HG02610 (cell line): ENCODE results near the gene CCR7.

ENCODE experiments used
- ATAC-seq: cut with Tn5 transposase; IDR thresholded peaks from one replicate; pipeline ENCODE4 v1.9.1; 2021; ENCODE audit warnings: mild to moderate bottlenecking, moderate library complexity; ENCODE audit not compliant: unreplicated experiment

The CCR7 gene

GRCh38 chr17:40538936-40539705 lies 26.2 kb downstream of the CCR7 start:
- ATAC-seq: no peak

- no peak for ATAC-seq
These were observed 27.0 kb downstream of the CCR7 start for GRCh38 chr17:40538019-40538935.

- ATAC-seq: no peak
These were observed 28.7 kb downstream of the CCR7 start for GRCh38 chr17:40536295-40537171.

- no peak for ATAC-seq
These were observed 29.4 kb downstream of the CCR7 start for GRCh38 chr17:40535924-40536294.

- ATAC-seq: no peak
These were observed 29.8 kb downstream of the CCR7 start for GRCh38 chr17:40535438-40535837.

GRCh38 chr17:40534371-40535189 lies 30.7 kb downstream of the CCR7 start:
- no peak for ATAC-seq

- no peak for ATAC-seq
These were observed 31.4 kb downstream of the CCR7 start for GRCh38 chr17:40533896-40534295.

- no peak for ATAC-seq
These were observed 32.6 kb downstream of the CCR7 start for GRCh38 chr17:40532520-40533253.

- peak; percentile 67 for ATAC-seq
These were observed 34.0 kb downstream of the CCR7 start for GRCh38 chr17:40531051-40531991.

GRCh38 chr17:40530531-40530994 lies 34.7 kb downstream of the CCR7 start:
- no peak for ATAC-seq

GRCh38 chr17:40529991-40530390 lies 35.3 kb downstream of the CCR7 start:
- ATAC-seq: no peak

GRCh38 chr17:40528692-40529417 lies 36.4 kb downstream of the CCR7 start:
- no peak for ATAC-seq

GRCh38 chr17:40526668-40527067 lies 38.6 kb downstream of the CCR7 start:
- ATAC-seq: no peak

- no peak for ATAC-seq
These were observed 40.0 kb downstream of the CCR7 start for GRCh38 chr17:40525294-40525693.

- no peak for ATAC-seq
These were observed 40.9 kb downstream of the CCR7 start for GRCh38 chr17:40524243-40524965.

- ATAC-seq: no peak
These were observed 42.3 kb downstream of the CCR7 start for GRCh38 chr17:40522961-40523310.
